Activated CD8-positive, alpha-beta T cell treated with anti-CD3 and anti-CD28 coated beads for 36 hours (primary cell): ENCODE results near the gene HSFX2. TPM values are rescaled to one million over a fixed set of nuclear protein-coding genes. Genes with fewer than 3 reads are reported as not detected.
"Not testable (repeated sequence)": the region's sequence is repeated elsewhere in the genome, so short reads cannot be mapped to it uniquely, and the experiment has no call there.

ENCODE experiments used
- ATAC-seq: fragments of 200-7000 bp; cut with Tn5 transposase; one replicate; pipeline ENCODE4 v1.10.0; 2021; ENCODE audit warnings: mild to moderate bottlenecking, moderate library complexity
- CTCF ChIA-PET: fragments of 350-600 bp; sonication (Branson Sonifier 250); formaldehyde crosslinking; loops from one replicate; lab custom pipeline; 2021; ENCODE audit warnings: antibody characterized with exemption; lab: Charles Lee
- POLR2A ChIA-PET: fragments of 350-600 bp; sonication (Branson Sonifier 250); formaldehyde crosslinking; loops from one replicate; lab custom pipeline; 2021; ENCODE audit warnings: antibody characterized with exemption; lab: Charles Lee
- DNase-seq: peaks from one replicate; pipeline ENCODE4 v3.0.0-alpha.2; 2020
- H3K27ac Mint-ChIP-seq: one replicate; pipeline ENCODE4 v1.8.0; 2021; ENCODE audit warnings: mild to moderate bottlenecking, mixed read lengths
- H3K27me3 Mint-ChIP-seq: one replicate; pipeline ENCODE4 v1.8.0; 2021; ENCODE audit warnings: mixed read lengths
- H3K36me3 Mint-ChIP-seq: one replicate; pipeline ENCODE4 v1.8.0; 2021; ENCODE audit warnings: low read depth, mixed read lengths
- H3K4me1 Mint-ChIP-seq: one replicate; pipeline ENCODE4 v1.8.0; 2021; ENCODE audit warnings: low read depth, mixed read lengths
- H3K4me3 Mint-ChIP-seq: one replicate; pipeline ENCODE4 v1.8.0; 2021; ENCODE audit warnings: mild to moderate bottlenecking, moderate library complexity, mixed read lengths
- H3K9me3 Mint-ChIP-seq: one replicate; pipeline ENCODE4 v1.8.0; 2021; ENCODE audit warnings: mixed read lengths
- CTCF ChIP-seq: fragments of 200-600 bp; IDR thresholded peaks from one replicate; pipeline ENCODE4 v1.8.0; 2022; ENCODE audit warnings: antibody characterized with exemption, mild to moderate bottlenecking
- intact Hi-C: fragments of 100-400 bp; cut with micrococcal nuclease; formaldehyde crosslinking; loops from one replicate; pipeline ENCODE4 v1.10.0; 2022
- total RNA-seq, 2 experiments: library from RNA; stranded (reverse); gene quantifications; one replicate each; pipeline ENCODE4 v1.2.3, GENCODE V29; 2021

Gene HSFX2
- total RNA-seq, 2 experiments from 2014 or later = not detected

DNA sequence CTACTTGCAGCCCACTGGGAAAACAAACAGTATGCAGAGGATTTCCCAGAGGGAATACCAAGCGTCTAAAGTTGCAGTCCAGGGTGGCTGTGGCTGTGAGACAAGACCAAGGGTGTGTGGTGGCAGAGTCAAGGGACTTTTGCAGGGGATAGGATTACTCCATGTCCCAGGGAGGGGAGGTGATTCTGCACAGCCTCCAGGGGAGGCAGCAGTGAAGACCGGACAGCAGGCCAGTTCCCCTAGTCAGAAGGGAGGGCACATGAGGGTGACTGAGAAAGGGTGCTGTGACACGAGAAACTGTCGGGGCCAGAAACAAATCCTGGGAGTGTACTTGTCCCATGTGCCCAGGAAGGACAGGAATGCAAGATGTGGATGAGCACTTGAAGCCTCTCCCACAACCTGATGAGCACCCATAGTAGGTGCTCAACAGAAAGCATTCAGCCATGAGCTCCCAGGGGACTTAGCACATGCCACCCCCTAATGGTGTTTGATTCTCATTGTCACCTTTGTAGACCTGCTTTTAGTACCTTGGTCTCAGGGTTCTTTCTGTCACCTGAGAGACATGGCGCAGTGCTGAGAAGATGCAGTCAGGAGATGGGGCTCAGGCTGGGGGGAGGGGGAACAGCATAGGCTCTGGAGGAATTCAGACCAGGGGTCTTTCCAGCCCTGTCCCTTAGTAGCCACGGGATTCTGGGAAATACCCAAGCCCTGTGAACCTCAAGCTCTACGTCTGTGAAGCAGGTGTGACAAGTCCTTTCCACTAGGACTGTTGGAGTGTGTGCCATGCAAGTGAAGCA is 27.3 kb downstream of the HSFX2 start:
- ChIA-PET POLR2A (no interaction called here), CTCF (no interaction called here)
- no peak overlapping the region for H3K27ac Mint-ChIP-seq
- H3K9me3 Mint-ChIP-seq = no peaks in the 10 kb centered on the region
- no peak overlapping the region for H3K4me3 Mint-ChIP-seq
- H3K27me3 Mint-ChIP-seq = peaks cover 2% of the 10 kb centered on the region
- intact Hi-C loops = no loop called here
- DNase-seq = no peak
- ATAC-seq = no peak
- no peak for TF ChIP-seq CTCF
- no peaks in the 10 kb centered on the region for H3K36me3 Mint-ChIP-seq
- peaks cover 7% of the 10 kb centered on the region for H3K4me1 Mint-ChIP-seq

DNA sequence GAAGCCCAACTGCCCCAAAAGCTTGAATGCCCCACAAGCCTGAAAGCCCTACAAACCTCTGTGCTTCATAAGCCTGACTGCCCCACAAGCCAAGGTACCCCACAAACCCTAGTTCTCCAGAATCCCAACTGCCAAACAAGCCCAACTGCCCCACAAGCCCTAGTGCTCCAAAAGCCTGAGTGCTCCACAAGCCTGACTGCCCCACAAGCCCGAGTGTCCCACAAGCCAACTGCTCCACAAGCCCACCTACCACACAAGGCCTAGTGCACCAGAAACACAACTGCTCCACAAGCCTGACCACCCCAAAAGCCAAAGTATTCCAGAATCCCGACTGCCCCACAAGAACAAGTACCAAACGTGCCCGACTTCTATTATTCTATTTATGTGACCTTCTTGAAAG is 31.8 kb downstream of the HSFX2 start:
- ATAC-seq = no peak
- H3K36me3 Mint-ChIP-seq = no peaks in the 10 kb centered on the region
- no peak for DNase-seq
- POLR2A ChIA-PET = no interaction called here
- H3K9me3 Mint-ChIP-seq = no peaks in the 10 kb centered on the region
- TF ChIP-seq CTCF = no peak
- intact Hi-C loops = no loop called here
- H3K27ac Mint-ChIP-seq = no peak overlapping the region
- no peak overlapping the region for H3K4me3 Mint-ChIP-seq
- CTCF ChIA-PET = no interaction called here
- H3K27me3 Mint-ChIP-seq = no peaks in the 10 kb centered on the region
- no peaks in the 10 kb centered on the region for H3K4me1 Mint-ChIP-seq

- intact Hi-C loops, CTCF ChIA-PET, ATAC-seq: not testable (repeated sequence)
Measured at GRCh38 chrX:149555251-149555650, 39.9 kb downstream of the HSFX2 start.

DNA sequence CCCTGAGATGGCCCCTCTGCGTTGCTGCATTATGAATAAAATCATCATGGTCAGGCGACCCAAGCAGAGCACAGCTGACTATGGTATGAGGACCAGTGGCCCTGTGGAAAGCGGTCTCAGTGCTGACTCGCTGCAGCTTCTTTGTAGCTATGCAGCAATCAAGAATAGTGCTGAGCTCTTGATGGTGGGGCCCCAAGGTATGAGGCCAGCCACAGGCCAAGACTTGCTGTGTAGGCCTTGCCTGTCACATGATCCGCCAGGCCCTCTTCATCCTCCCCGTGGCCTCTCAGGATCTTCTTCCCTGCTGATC is 43.2 kb downstream of the HSFX2 start:
- H3K4me3 Mint-ChIP-seq, H3K4me1 Mint-ChIP-seq, DNase-seq, ATAC-seq, H3K9me3 Mint-ChIP-seq, POLR2A ChIA-PET, intact Hi-C loops, H3K27ac Mint-ChIP-seq, H3K36me3 Mint-ChIP-seq, CTCF ChIA-PET, H3K27me3 Mint-ChIP-seq: not testable (repeated sequence)

More at GRCh38 chrX:149555251-149555650, 39.9 kb downstream of the HSFX2 start:
- H3K36me3 Mint-ChIP-seq, POLR2A ChIA-PET, H3K9me3 Mint-ChIP-seq, H3K4me3 Mint-ChIP-seq, DNase-seq, H3K4me1 Mint-ChIP-seq, H3K27me3 Mint-ChIP-seq, H3K27ac Mint-ChIP-seq: not testable (repeated sequence)

- intact Hi-C loops, H3K27me3 Mint-ChIP-seq, DNase-seq, H3K36me3 Mint-ChIP-seq, H3K27ac Mint-ChIP-seq, H3K4me3 Mint-ChIP-seq, POLR2A ChIA-PET, CTCF ChIA-PET, H3K9me3 Mint-ChIP-seq, H3K4me1 Mint-ChIP-seq: not testable (repeated sequence)
- peak; percentile 57 for ATAC-seq
Measured at GRCh38 chrX:149551245-149551938, 43.7 kb downstream of the HSFX2 start.

- H3K27me3 Mint-ChIP-seq, intact Hi-C loops, H3K4me3 Mint-ChIP-seq, H3K36me3 Mint-ChIP-seq, CTCF ChIA-PET, H3K4me1 Mint-ChIP-seq, POLR2A ChIA-PET, H3K9me3 Mint-ChIP-seq: not testable (repeated sequence)
- ATAC-seq (peak; percentile 29), DNase-seq (peak; percentile 30)
- H3K27ac Mint-ChIP-seq = peak overlapping the region; percentile 49
Measured at GRCh38 chrX:149550454-149550853, 44.7 kb downstream of the HSFX2 start.

DNA sequence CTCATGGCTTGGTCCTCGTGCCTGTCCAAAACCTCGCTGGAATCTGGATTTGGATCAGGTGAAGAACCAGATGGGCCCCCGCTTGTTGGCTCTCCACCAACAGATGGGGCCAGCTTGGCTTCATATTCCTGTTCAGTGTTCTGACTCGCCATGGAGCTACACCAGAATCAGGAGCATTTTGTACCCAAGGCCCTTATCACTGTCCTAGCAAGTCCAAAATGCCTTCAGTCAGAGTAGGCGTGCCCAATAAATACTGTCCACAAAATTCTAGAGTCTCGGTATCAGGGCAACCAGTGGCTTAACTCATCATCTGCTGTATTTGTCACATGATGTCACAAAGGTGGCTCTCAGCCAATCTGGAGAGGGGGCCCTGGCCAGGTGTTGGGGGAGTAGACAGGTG is 45.4 kb downstream of the HSFX2 start, which contains the start of gene HSFX3:
Gene HSFX3 (minus strand): TSS at position 224 of the 400 bp plus-strand sequence. CDS start 72 bp downstream, at position 152.
- H3K27ac Mint-ChIP-seq = peak within 1 kb of the TSS; percentile 49
- intact Hi-C loops = loop anchor here (10.0 kb wide), 1 partner anchor 385 kb away; the partner anchor contains the start of gene EOLA2
- H3K36me3 Mint-ChIP-seq, POLR2A ChIA-PET, H3K27me3 Mint-ChIP-seq, H3K9me3 Mint-ChIP-seq, CTCF ChIA-PET, H3K4me1 Mint-ChIP-seq, DNase-seq, ATAC-seq, H3K4me3 Mint-ChIP-seq: not testable (repeated sequence)

DNA sequence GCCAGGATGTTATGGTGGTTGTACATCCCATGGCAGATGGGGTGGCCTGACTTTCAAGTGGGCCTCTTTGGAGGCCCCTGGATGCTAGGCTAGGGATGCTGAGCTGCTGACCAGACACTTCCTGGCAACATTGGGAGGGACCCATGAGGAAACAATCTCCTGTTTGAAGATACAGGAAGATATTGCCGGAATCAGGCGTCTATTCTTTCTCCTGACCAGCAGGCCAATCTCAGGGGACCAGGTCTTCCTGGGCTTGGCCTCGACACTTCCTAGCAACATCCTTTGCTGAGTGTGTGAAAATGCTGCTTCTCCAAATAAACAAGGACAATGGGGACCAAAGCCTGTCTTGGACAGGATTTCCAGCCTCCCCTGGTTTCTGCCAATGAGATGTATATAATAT is 47.3 kb downstream of the HSFX2 start:
- DNase-seq, H3K4me3 Mint-ChIP-seq, H3K36me3 Mint-ChIP-seq, ATAC-seq, H3K9me3 Mint-ChIP-seq, CTCF ChIA-PET, H3K27me3 Mint-ChIP-seq, POLR2A ChIA-PET, H3K27ac Mint-ChIP-seq, H3K4me1 Mint-ChIP-seq: not testable (repeated sequence)
- intact Hi-C loops = loop anchor here (10.0 kb wide), 1 partner anchor 387 kb away; the partner anchor contains the start of gene EOLA2

- intact Hi-C loops = loop anchor here (10.0 kb wide), 1 partner anchor 388 kb away; the partner anchor contains the start of gene EOLA2
- POLR2A ChIA-PET, H3K9me3 Mint-ChIP-seq, H3K27me3 Mint-ChIP-seq, H3K36me3 Mint-ChIP-seq, H3K4me3 Mint-ChIP-seq, CTCF ChIA-PET, H3K4me1 Mint-ChIP-seq, H3K27ac Mint-ChIP-seq, ATAC-seq, DNase-seq: not testable (repeated sequence)
Measured at GRCh38 chrX:149546962-149547361, 48.2 kb downstream of the HSFX2 start.
